ENCODE measurements around the gene SWT1.

The SWT1 gene

GRCh38 chr1:185257950-185258208 is 100.9 kb downstream of the SWT1 start:
- no peak for TF ChIP-seq CTCF (IDR thresholded peaks at IDR 0.05; ENCODE audit: low read depth, low read length)
- DNase-seq (ENCODE audit: extremely low read depth, low read depth) = no peak

- DNase-seq (ENCODE audit: extremely low read depth, low read depth) = no peak
- no peak for TF ChIP-seq CTCF (IDR thresholded peaks at IDR 0.05; ENCODE audit: low read depth, low read length)
These were observed 101.7 kb downstream of the SWT1 start for GRCh38 chr1:185258676-185259075.

- no peak for TF ChIP-seq CTCF (IDR thresholded peaks at IDR 0.05; ENCODE audit: low read depth, low read length)
- no peak for DNase-seq (ENCODE audit: extremely low read depth, low read depth)
These were observed 103.6 kb downstream of the SWT1 start for GRCh38 chr1:185260611-185261010.

GRCh38 chr1:185262151-185262550 is 105.2 kb downstream of the SWT1 start:
- DNase-seq (ENCODE audit: extremely low read depth, low read depth) = no peak

GRCh38 chr1:185263292-185263691 is 106.3 kb downstream of the SWT1 start:
- no peak for DNase-seq (ENCODE audit: extremely low read depth, low read depth)
- TF ChIP-seq CTCF (IDR thresholded peaks at IDR 0.05; ENCODE audit: low read depth, low read length) = no peak

More at GRCh38 chr1:185262151-185262550, 105.2 kb downstream of the SWT1 start:
- no peak for TF ChIP-seq CTCF (IDR thresholded peaks at IDR 0.05; ENCODE audit: low read depth, low read length)

- DNase-seq (ENCODE audit: extremely low read depth, low read depth) = no peak
- TF ChIP-seq CTCF (IDR thresholded peaks at IDR 0.05; ENCODE audit: low read depth, low read length) = no peak
These were observed 106.8 kb downstream of the SWT1 start for GRCh38 chr1:185263780-185264179.

GRCh38 chr1:185265314-185265713 is 108.3 kb downstream of the SWT1 start:
- no peak for TF ChIP-seq CTCF (IDR thresholded peaks at IDR 0.05; ENCODE audit: low read depth, low read length)

More at GRCh38 chr1:185265314-185265713, 108.3 kb downstream of the SWT1 start:
- no peak for DNase-seq (ENCODE audit: extremely low read depth, low read depth)
